ENCODE results near the gene PLAAT3.

DNA sequence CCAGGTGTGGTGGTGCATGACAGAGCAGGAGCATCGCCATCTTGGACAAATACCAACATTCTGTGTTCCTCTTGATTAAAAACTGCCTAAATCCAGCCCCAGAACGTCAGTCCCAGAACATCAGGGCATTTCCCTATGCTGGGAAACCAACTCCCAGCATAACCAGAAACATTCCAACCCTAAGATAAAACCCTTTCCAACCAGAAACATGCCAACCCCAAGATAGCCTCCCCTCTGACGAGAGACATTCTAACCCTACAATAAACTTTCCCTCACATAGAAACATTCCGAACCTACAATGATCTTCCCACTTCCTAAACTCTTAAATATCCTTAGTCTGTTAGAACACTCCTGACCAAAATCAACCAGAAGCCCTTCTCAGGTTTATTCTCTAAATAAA lies 66.1 kb downstream of the PLAAT3 start:
- TF ChIP-seq, protein P1, sequence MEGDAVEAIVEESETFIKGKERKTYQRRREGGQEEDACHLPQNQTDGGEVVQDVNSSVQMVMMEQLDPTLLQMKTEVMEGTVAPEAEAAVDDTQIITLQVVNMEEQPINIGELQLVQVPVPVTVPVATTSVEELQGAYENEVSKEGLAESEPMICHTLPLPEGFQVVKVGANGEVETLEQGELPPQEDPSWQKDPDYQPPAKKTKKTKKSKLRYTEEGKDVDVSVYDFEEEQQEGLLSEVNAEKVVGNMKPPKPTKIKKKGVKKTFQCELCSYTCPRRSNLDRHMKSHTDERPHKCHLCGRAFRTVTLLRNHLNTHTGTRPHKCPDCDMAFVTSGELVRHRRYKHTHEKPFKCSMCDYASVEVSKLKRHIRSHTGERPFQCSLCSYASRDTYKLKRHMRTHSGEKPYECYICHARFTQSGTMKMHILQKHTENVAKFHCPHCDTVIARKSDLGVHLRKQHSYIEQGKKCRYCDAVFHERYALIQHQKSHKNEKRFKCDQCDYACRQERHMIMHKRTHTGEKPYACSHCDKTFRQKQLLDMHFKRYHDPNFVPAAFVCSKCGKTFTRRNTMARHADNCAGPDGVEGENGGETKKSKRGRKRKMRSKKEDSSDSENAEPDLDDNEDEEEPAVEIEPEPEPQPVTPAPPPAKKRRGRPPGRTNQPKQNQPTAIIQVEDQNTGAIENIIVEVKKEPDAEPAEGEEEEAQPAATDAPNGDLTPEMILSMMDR (IDR thresholded peaks at IDR 0.05), result no peak
- no peak for TF ChIP-seq POLR2A (IDR thresholded peaks at IDR 0.05)

All from heart left ventricle (tissue), 13 donors.